Caco-2 (cell line): ENCODE measurements around the gene MCTP1. TPM values are rescaled to one million over a fixed set of nuclear protein-coding genes. Genes with fewer than 3 reads are reported as not detected.

Source experiments
- BruUV-seq: library from RNA; stranded (reverse); fragments of 400-500 nt; replicated peaks from 2 replicates; lab custom pipeline; 2021; lab: Mats Ljungman, UMichigan
- CTCF ChIA-PET: fragments of 300-600 bp; sonication (Branson Sonifier 250); formaldehyde crosslinking; loops from one replicate; lab custom pipeline; 2022; ENCODE audit warnings: antibody characterized with exemption; lab: Charles Lee
- POLR2A ChIA-PET: fragments of 300-600 bp; sonication (Branson Sonifier 250); formaldehyde crosslinking; loops from one replicate; lab custom pipeline; 2022; ENCODE audit warnings: antibody characterized with exemption; lab: Charles Lee
- DNase-seq, 2 experiments: peaks; one replicate each; pipeline versions ENCODE4 v3.0.0 to v3.0.0-alpha.2; 2020 to 2022
- H3K27me3 ChIP-seq: replicated peaks from 2 replicates; pipeline ENCODE4 v1.6.0; 2011; ENCODE audit warnings: low read length; ENCODE audit not compliant: control insufficient read depth, insufficient read depth
- H3K36me3 ChIP-seq: 2 replicates; pipeline ENCODE4 v1.5.1; 2011; ENCODE audit warnings: low read length; ENCODE audit not compliant: control insufficient read depth, insufficient read depth
- H3K4me1 ChIP-seq: fragments of 250-450 bp; sonication (Bioruptor Pico); 2 replicates; pipeline ENCODE4 v1.5.1; 2020; ENCODE audit warnings: mild to moderate bottlenecking
- H3K4me3 ChIP-seq: 2 replicates; pipeline ENCODE4 v1.5.1; 2011; ENCODE audit warnings: low read depth, mild to moderate bottlenecking, control low read depth, low read length
- H3K9me3 ChIP-seq: fragments of 250-450 bp; sonication (Bioruptor Pico); 2 replicates; pipeline ENCODE4 v1.5.1; 2020; ENCODE audit warnings: mild to moderate bottlenecking, moderate library complexity
- H3K27ac Mint-ChIP-seq: one replicate; pipeline ENCODE4 v1.8.0; 2022; ENCODE audit warnings: mixed read lengths; ENCODE audit not compliant: unreplicated experiment
- H3K27me3 Mint-ChIP-seq: one replicate; pipeline ENCODE4 v1.8.0; 2022; ENCODE audit warnings: mixed read lengths; ENCODE audit not compliant: insufficient read depth, unreplicated experiment
- H3K36me3 Mint-ChIP-seq: one replicate; pipeline ENCODE4 v1.8.0; 2022; ENCODE audit warnings: mild to moderate bottlenecking, mixed read lengths; ENCODE audit not compliant: insufficient read depth, unreplicated experiment
- H3K4me1 Mint-ChIP-seq: one replicate; pipeline ENCODE4 v1.8.0; 2022; ENCODE audit warnings: low read depth, mixed read lengths; ENCODE audit not compliant: unreplicated experiment
- H3K4me3 Mint-ChIP-seq: one replicate; pipeline ENCODE4 v1.8.0; 2022; ENCODE audit warnings: mild to moderate bottlenecking, moderate library complexity, mixed read lengths; ENCODE audit not compliant: unreplicated experiment
- H3K9me3 Mint-ChIP-seq: one replicate; pipeline ENCODE4 v1.8.0; 2022; ENCODE audit warnings: mixed read lengths; ENCODE audit not compliant: unreplicated experiment
- CTCF ChIP-seq, 2 experiments: fragments of 200-600 bp in 1 of 2; IDR thresholded peaks; 1 replicate in 1 of 2; 2 replicates in 1 of 2; pipeline versions ENCODE4 v1.5.1 to v1.8.0; 2011 to 2022; ENCODE audit warnings: antibody characterized with exemption in 1 of 2, control low read depth in 1 of 2, inconsistent platforms in 1 of 2, low read depth in 1 of 2, low read length in 1 of 2, mild to moderate bottlenecking in 1 of 2, moderate library complexity in 1 of 2; ENCODE audit not compliant: insufficient read depth in 1 of 2, severe bottlenecking in 1 of 2, unreplicated experiment in 1 of 2
- intact Hi-C: fragments of 100-400 bp; cut with micrococcal nuclease; formaldehyde crosslinking; loops from one replicate; pipeline ENCODE4 v1.10.0; 2022; ENCODE audit not compliant: unreplicated experiment
- total RNA-seq: library from RNA; stranded (reverse); gene quantifications from 2 replicates; pipeline ENCODE4 v1.2.3, GENCODE V29; 2022

MCTP1 gene
- total RNA-seq, 1 experiment from 2014 or later: 3.2 TPM

- no peak overlapping the region for H3K4me3 ChIP-seq
- H3K27ac Mint-ChIP-seq: no peak overlapping the region
- peaks cover 5% of the 10 kb centered on the region for H3K27me3 Mint-ChIP-seq
- ChIA-PET CTCF (no interaction called here), POLR2A (no interaction called here)
- no peaks in the 10 kb centered on the region for H3K9me3 Mint-ChIP-seq
- no peaks in the 10 kb centered on the region for H3K27me3 ChIP-seq
- DNase-seq: no peak
- intact Hi-C loops: no loop called here
- 0 out of 2 replicates have a peak, but pooled peaks cover 2% of the 10 kb centered on the region for H3K9me3 ChIP-seq
- no peak for TF ChIP-seq CTCF (IDR thresholded peaks at IDR 0.05; ENCODE audit: insufficient read depth in 1 of 2, low read depth in 1 of 2, low read length in 1 of 2, severe bottlenecking in 1 of 2, unreplicated experiment in 1 of 2)
- no peak overlapping the region for H3K4me3 Mint-ChIP-seq
- H3K4me1 ChIP-seq: no peaks in the 10 kb centered on the region
- BruUV-seq: no TSS peak
- no peaks in the 10 kb centered on the region for H3K36me3 ChIP-seq
- no peaks in the 10 kb centered on the region for H3K4me1 Mint-ChIP-seq
- H3K36me3 Mint-ChIP-seq: no peaks in the 10 kb centered on the region
Observed at GRCh38 chr5:95027775-95028174, 257.1 kb downstream of the MCTP1 start.

- Histone ChIP-seq H3K9me3 (no peaks in the 10 kb centered on the region), H3K27me3 (no peaks in the 10 kb centered on the region), H3K4me1 (no peaks in the 10 kb centered on the region), H3K36me3 (no peaks in the 10 kb centered on the region), H3K4me3 (no peak overlapping the region)
- H3K9me3 Mint-ChIP-seq: no peaks in the 10 kb centered on the region
- TF ChIP-seq CTCF (IDR thresholded peaks at IDR 0.05; ENCODE audit: insufficient read depth in 1 of 2, low read depth in 1 of 2, low read length in 1 of 2, severe bottlenecking in 1 of 2, unreplicated experiment in 1 of 2): no peak
- no TSS peak for BruUV-seq
- POLR2A ChIA-PET: no interaction called here
- CTCF ChIA-PET: no interaction called here
- H3K4me1 Mint-ChIP-seq: no peaks in the 10 kb centered on the region
- H3K27me3 Mint-ChIP-seq: peaks cover 2% of the 10 kb centered on the region
- no peak overlapping the region for H3K4me3 Mint-ChIP-seq
- no peak for DNase-seq
- no peak overlapping the region for H3K27ac Mint-ChIP-seq
- intact Hi-C loops: no loop called here
- no peaks in the 10 kb centered on the region for H3K36me3 Mint-ChIP-seq
Observed at GRCh38 chr5:95027151-95027721, 257.7 kb downstream of the MCTP1 start.

DNA sequence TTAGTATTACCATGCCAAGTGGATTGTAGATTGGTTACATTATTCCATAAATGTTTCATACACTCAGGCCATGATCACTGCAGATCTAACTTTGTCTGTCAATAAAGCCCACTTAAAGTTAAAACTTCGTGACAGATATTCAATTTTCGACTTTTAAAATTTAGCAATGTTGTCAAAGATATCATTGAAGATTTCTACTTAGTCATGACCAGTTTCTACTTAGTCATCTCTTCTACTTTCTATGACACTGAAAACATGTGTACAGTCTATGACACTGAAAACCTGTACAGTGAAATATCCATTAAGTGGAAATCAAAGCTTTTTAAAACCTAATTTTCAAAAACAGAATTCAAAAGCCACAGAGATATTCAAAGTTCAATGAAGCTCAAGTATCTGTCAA is 258.2 kb downstream of the MCTP1 start:
- POLR2A ChIA-PET: no interaction called here
- H3K27ac Mint-ChIP-seq: no peak overlapping the region
- no TSS peak for BruUV-seq
- Histone ChIP-seq H3K4me3 (no peak overlapping the region), H3K27me3 (no peaks in the 10 kb centered on the region), H3K9me3 (no peaks in the 10 kb centered on the region), H3K36me3 (no peaks in the 10 kb centered on the region), H3K4me1 (no peaks in the 10 kb centered on the region)
- no peaks in the 10 kb centered on the region for H3K9me3 Mint-ChIP-seq
- no peak for TF ChIP-seq CTCF (IDR thresholded peaks at IDR 0.05; ENCODE audit: insufficient read depth in 1 of 2, low read depth in 1 of 2, low read length in 1 of 2, severe bottlenecking in 1 of 2, unreplicated experiment in 1 of 2)
- intact Hi-C loops: no loop called here
- CTCF ChIA-PET: no interaction called here
- no peaks in the 10 kb centered on the region for H3K36me3 Mint-ChIP-seq
- no peak overlapping the region for H3K4me3 Mint-ChIP-seq
- H3K4me1 Mint-ChIP-seq: no peaks in the 10 kb centered on the region
- DNase-seq: no peak
- peaks cover 3% of the 10 kb centered on the region for H3K27me3 Mint-ChIP-seq
